HG03196 (cell line): ENCODE measurements around the gene ZDHHC14.

Experiments
- ATAC-seq: cut with Tn5 transposase; IDR thresholded peaks from one replicate; pipeline ENCODE4 v1.9.1; 2021; ENCODE audit not compliant: unreplicated experiment

ZDHHC14 gene

GRCh38 chr6:157488058-157488457 is 107.1 kb downstream of the ZDHHC14 start:
- no peak for ATAC-seq

DNA sequence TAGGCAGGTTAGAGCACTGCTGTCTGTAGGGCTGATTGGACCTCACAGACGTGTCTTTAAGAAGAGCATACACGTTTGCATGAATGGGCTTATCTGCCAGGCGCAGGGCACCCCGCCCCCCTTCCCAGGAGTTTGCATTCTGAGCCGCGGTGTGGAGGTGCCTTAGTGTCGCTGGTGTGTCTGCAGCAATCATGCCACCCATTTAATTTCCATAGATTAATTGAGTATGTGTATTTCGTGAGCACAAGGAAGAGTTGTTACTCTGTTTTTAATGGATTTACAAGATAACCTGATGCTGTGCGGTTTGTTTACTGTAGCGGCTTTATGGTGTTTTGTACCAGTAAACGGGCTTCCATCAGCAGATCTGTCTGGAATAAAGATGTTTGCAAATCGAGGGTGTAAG is 107.7 kb downstream of the ZDHHC14 start:
- ATAC-seq: no peak

DNA sequence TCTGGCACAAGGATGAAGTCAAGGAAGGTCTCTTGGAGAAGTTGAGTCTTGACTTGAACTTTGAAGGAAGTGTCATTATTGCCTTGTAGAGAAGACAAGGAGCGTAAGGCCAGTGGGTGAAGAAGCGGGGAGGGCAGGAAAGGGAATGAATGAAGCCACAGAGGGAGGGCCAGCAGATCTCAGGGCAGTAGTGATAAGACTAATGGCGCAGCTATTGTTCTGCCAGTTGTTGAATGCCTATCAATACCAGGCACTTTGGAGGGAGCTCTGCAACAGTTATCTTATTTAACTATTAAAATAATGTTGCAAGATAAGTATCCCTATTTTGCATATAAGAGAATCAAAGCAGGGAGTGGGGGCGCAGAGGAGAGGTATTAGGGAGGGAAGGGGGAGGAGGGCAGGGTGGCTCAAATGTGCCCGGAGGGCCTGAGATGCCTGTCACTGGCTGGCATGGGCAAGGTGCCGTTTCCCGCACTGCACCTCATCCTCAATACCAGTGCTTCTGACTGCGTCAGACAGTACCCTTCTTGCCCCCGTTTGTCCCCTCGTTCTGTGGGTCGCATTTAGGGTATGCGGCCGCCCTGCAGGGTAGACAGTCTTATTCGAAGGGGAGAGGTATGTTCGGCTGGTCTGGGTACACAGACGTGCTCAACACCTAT is 109.8 kb downstream of the ZDHHC14 start:
- no peak for ATAC-seq

GRCh38 chr6:157491571-157492232 is 110.7 kb downstream of the ZDHHC14 start:
- no peak for ATAC-seq

GRCh38 chr6:157492249-157492648 is 111.3 kb downstream of the ZDHHC14 start:
- ATAC-seq: no peak

- ATAC-seq: no peak
Observed at GRCh38 chr6:157492741-157493140, 111.8 kb downstream of the ZDHHC14 start.

- ATAC-seq: no peak
Observed at GRCh38 chr6:157493173-157493572, 112.2 kb downstream of the ZDHHC14 start.

- no peak for ATAC-seq
Observed at GRCh38 chr6:157493576-157493975, 112.6 kb downstream of the ZDHHC14 start.

DNA sequence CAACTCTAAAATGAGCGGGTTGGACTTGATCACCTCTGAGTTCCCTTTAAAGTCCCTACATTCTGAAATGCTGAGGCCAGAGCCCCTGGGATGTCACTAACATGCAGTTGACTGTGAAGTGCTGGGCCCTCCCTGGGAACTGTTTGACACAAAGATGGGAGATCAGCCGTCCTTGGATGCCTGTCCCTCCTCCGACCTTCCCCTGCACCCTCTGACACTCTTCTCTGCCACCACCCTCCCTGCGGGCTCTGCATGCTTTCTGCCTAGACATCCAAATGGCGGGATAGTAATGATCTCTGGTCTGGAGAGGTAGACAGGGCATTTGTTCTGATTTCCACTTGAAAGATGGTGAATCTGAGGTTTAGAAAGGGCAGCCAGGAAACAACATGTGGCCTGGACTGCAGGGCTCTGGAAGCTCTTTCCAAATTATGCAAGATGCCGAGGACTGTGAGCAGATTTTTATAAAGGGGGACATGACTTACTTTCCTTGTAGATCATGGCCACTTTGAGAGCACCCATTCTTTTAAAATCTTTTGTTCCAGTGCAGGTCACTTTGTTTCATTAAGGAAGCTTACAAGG is 113.2 kb downstream of the ZDHHC14 start:
- ATAC-seq: no peak

DNA sequence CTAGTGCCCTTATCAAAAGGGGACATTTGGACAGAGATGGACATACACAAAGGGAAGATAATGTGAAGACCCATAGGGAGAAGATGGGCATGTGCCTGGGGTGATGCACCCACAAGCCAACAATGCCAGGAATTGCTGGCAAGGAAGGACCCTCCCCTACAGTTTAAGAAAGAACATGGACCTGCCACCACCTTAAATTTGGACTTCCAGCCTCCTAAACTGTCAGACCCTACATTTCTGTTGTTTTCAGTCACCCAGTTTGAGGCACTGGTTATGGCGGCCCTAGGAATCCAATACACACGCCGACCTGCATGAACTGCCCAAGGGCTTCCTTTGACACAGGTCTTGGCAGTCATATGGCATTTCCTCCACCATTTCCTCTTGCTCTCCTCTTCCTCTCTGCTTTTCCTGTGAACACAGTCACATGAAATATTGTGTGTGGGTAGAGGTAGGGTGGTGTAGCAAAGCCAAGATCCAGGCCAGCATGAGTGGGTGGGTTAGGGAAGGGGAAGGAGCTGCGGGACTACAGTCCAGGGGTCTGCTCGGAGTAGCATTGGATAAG is 115.6 kb downstream of the ZDHHC14 start:
- ATAC-seq: no peak

GRCh38 chr6:157497579-157497978 is 116.6 kb downstream of the ZDHHC14 start:
- ATAC-seq: no peak

DNA sequence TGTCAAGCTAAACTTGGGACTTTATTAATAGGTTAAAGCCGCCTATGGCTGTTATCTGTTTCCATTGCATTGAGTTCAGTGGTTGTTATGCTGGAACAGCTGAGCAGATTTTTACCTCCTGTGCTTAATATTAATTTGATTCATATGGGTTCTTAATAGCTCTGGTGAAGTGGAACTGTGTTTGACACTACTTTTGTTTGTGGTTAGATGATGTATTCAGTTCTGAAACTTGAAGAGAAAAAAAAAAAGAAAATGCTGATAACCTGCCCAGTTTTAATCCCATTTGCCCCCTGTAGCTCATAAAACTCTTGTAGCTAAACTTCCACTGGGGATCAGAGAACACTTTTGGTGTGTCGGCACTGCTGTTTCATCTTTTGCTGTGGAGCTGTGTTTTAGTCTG is 117.8 kb downstream of the ZDHHC14 start:
- no peak for ATAC-seq

GRCh38 chr6:157500022-157500421 is 119.0 kb downstream of the ZDHHC14 start:
- ATAC-seq: no peak

GRCh38 chr6:157503018-157503747 is 122.2 kb downstream of the ZDHHC14 start:
- ATAC-seq: no peak

- no peak for ATAC-seq
Observed at GRCh38 chr6:157505912-157506491, 125.0 kb downstream of the ZDHHC14 start.

GRCh38 chr6:157510323-157511188 is 129.6 kb downstream of the ZDHHC14 start:
- no peak for ATAC-seq

DNA sequence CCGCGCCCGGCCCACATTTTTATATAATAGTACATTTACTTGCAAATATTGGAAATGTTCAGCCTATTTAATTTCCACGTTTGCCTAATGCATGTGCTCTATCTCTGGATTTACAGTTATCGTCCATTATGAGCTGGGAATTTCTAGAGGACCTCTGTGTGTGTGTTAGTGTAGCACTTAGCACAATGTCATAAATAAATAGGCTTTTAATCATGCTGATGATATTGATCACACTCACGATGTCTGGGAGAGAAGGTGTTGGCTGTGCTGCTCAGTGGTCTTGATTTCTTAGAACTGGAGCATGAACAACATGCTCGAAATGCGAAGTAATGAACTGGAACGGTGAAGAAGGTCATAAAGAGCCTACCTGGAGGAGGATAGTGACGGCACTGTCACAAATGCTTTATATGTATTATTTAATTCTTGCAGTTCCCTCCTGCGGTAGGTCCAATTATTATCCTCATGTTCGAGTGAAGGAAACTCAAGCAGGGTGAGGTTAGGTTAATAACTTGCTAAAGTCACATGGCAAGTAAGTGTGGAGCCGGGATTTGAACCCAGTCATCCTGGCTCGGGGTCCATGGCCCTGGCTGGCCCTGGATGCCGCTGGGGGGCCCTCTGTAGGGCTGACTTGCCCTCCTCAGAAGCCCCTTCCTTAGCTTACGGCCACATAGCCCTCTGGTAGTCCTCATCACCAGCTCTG is 130.8 kb downstream of the ZDHHC14 start:
- no peak for ATAC-seq

DNA sequence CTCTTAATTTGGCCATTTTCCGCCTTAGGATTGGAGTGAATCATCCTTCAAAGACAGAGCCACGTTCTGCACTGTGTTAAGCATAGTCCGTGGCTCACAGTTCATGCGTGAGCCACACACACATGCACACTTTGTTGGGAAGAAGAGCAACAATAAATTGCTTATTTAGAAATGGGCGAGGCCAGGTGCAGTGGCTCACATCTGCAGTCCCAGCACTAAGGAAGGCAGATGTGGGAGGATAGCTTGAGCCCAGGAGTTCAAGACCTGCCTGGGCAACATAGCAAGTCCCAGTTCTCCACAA is 131.3 kb downstream of the ZDHHC14 start:
- no peak for ATAC-seq

- no peak for ATAC-seq
Observed at GRCh38 chr6:157513004-157513603, 132.1 kb downstream of the ZDHHC14 start.
